Inferior parietal cortex (tissue), 1 donor: Measurements from ENCODE around the gene COG6.

Experiments
- DNase-seq: peaks from one replicate; pipeline ENCODE4 v3.0.0-alpha.2; 2016; ENCODE audit errors: extremely low spot score

Gene COG6

GRCh38 chr13:39682310-39682709 is 26.8 kb downstream of the COG6 start:
- DNase-seq, result no peak

GRCh38 chr13:39682788-39683187 is 27.3 kb downstream of the COG6 start:
- DNase-seq, result no peak

GRCh38 chr13:39684531-39685137 is 29.2 kb downstream of the COG6 start:
- peak; percentile 60 for DNase-seq

- DNase-seq, result no peak
Observed at GRCh38 chr13:39685652-39686051, 30.2 kb downstream of the COG6 start.

- DNase-seq, result no peak
Observed at GRCh38 chr13:39688278-39688677, 32.8 kb downstream of the COG6 start.

GRCh38 chr13:39688699-39689405 is 33.4 kb downstream of the COG6 start:
- no peak for DNase-seq

GRCh38 chr13:39692660-39693438 is 37.4 kb downstream of the COG6 start:
- DNase-seq, result no peak

- no peak for DNase-seq
Observed at GRCh38 chr13:39699274-39699673, 43.8 kb downstream of the COG6 start.

- no peak for DNase-seq
Observed at GRCh38 chr13:39712626-39713025, 57.2 kb downstream of the COG6 start.

GRCh38 chr13:39729156-39729555 is 73.7 kb downstream of the COG6 start:
- no peak for DNase-seq

- no peak for DNase-seq
Observed at GRCh38 chr13:39734952-39735351, 79.5 kb downstream of the COG6 start.

- no peak for DNase-seq
Observed at GRCh38 chr13:39737047-39737446, 81.6 kb downstream of the COG6 start.

GRCh38 chr13:39740761-39741160 is 85.3 kb downstream of the COG6 start:
- no peak for DNase-seq

GRCh38 chr13:39748961-39749360 is 93.5 kb downstream of the COG6 start:
- DNase-seq, result no peak

GRCh38 chr13:39749528-39749927 is 94.1 kb downstream of the COG6 start:
- DNase-seq, result no peak

- DNase-seq, result no peak
Observed at GRCh38 chr13:39751805-39752204, 96.3 kb downstream of the COG6 start.

GRCh38 chr13:39760521-39760920 is 105.1 kb downstream of the COG6 start:
- no peak for DNase-seq

GRCh38 chr13:39765801-39766463 is 110.5 kb downstream of the COG6 start:
- DNase-seq, result peak; percentile 68

- peak; percentile 19 for DNase-seq
Observed at GRCh38 chr13:39766464-39767158, 111.1 kb downstream of the COG6 start.

GRCh38 chr13:39767791-39768517 is 112.5 kb downstream of the COG6 start:
- no peak for DNase-seq

- no peak for DNase-seq
Observed at GRCh38 chr13:39768962-39769361, 113.5 kb downstream of the COG6 start.
